Right atrium auricular region (tissue), 2 donors: ENCODE data around the gene RYR1. TPM values are rescaled to one million over a fixed set of nuclear protein-coding genes. Genes with fewer than 3 reads are reported as not detected.
"Not testable (repeated sequence)": the region's sequence is repeated elsewhere in the genome, so short reads cannot be mapped to it uniquely, and the experiment has no call there.

ENCODE experiments used
- DNase-seq: peaks from one replicate; pipeline ENCODE4 v3.0.0-alpha.2; 2019; ENCODE audit warnings: low spot score
- H3K27ac ChIP-seq, 2 donors: fragments of 200-600 bp; sonication (generic); 1 replicate in 1 of 2; 2 replicates in 1 of 2; pipeline ENCODE4 v1.5.1; 2016 to 2019
- H3K27me3 ChIP-seq, 2 donors: fragments of 200-600 bp; sonication (generic); one replicate each; pipeline versions ENCODE4 v1.5.1 to v1.6.0; 2017 to 2019
- H3K36me3 ChIP-seq: fragments of 200-600 bp; sonication (generic); one replicate; pipeline ENCODE4 v1.5.1; 2016
- H3K4me1 ChIP-seq, 2 donors: fragments of 200-600 bp; sonication (generic); one replicate each; pipeline versions ENCODE4 v1.5.1 to v1.6.0; 2017 to 2019
- H3K4me3 ChIP-seq, 2 donors: fragments of 200-600 bp; sonication (generic); 1 replicate in 1 of 2; 2 replicates in 1 of 2; pipeline ENCODE4 v1.5.1; 2017 to 2019; ENCODE audit warnings: mild to moderate bottlenecking in 1 of 2, moderate library complexity in 1 of 2
- H3K9me3 ChIP-seq, 2 donors: fragments of 200-600 bp; sonication (generic); one replicate each; pipeline ENCODE4 v1.5.1; 2019
- CTCF ChIP-seq, 2 donors: fragments of 200-600 bp; sonication (generic); IDR thresholded peaks; one replicate each; pipeline ENCODE4 v1.5.1; 2019; ENCODE audit warnings: antibody characterized with exemption in 2 of 2
- total RNA-seq, 2 donors: library from RNA; depleted of rRNA; stranded (reverse); fragments of >200 nt; gene quantifications; one replicate each; pipeline ENCODE4 v1.1.0, GENCODE V29; 2016

RYR1 gene
- total RNA-seq, 2 donors from 2014 or later, result 0.33 to 1.7 TPM

- no peaks in the 10 kb centered on the region for H3K4me1 ChIP-seq
- H3K36me3 ChIP-seq, result no peaks in the 10 kb centered on the region
- no peak overlapping the region for H3K27ac ChIP-seq
- H3K27me3 ChIP-seq, result no peaks in the 10 kb centered on the region
- no peak overlapping the region for H3K4me3 ChIP-seq
- no peaks in the 10 kb centered on the region for H3K9me3 ChIP-seq
- no peak for TF ChIP-seq CTCF (IDR thresholded peaks at IDR 0.05)
- DNase-seq, result no peak
These were observed 78.8 kb downstream of the RYR1 start for GRCh38 chr19:38512277-38512676.

- not testable (repeated sequence) for H3K4me3 ChIP-seq, H3K27me3 ChIP-seq, H3K36me3 ChIP-seq, H3K27ac ChIP-seq, H3K4me1 ChIP-seq, DNase-seq, H3K9me3 ChIP-seq
These were observed 79.7 kb downstream of the RYR1 start for GRCh38 chr19:38513156-38513555.

GRCh38 chr19:38513762-38514167 is 80.3 kb downstream of the RYR1 start:
- no peaks in the 10 kb centered on the region for H3K9me3 ChIP-seq
- H3K36me3 ChIP-seq, result no peaks in the 10 kb centered on the region
- no peak for DNase-seq
- TF ChIP-seq CTCF (IDR thresholded peaks at IDR 0.05), result no peak
- H3K27me3 ChIP-seq, result no peaks in the 10 kb centered on the region
- H3K27ac ChIP-seq, result no peak overlapping the region
- H3K4me1 ChIP-seq, result no peaks in the 10 kb centered on the region
- H3K4me3 ChIP-seq, result no peak overlapping the region

GRCh38 chr19:38514812-38515633 is 81.5 kb downstream of the RYR1 start:
- TF ChIP-seq CTCF (IDR thresholded peaks at IDR 0.05), result peak; percentile 87 to 93
- no peak overlapping the region for H3K27ac ChIP-seq

GRCh38 chr19:38515896-38516295 is 82.4 kb downstream of the RYR1 start:
- TF ChIP-seq CTCF (IDR thresholded peaks at IDR 0.05), result no peak
- DNase-seq, result no peak
- Histone ChIP-seq H3K27ac (no peak overlapping the region), H3K4me3 (no peak overlapping the region), H3K36me3 (no peaks in the 10 kb centered on the region), H3K9me3 (no peaks in the 10 kb centered on the region), H3K4me1 (no peaks in the 10 kb centered on the region), H3K27me3 (no peaks in the 10 kb centered on the region)

More at GRCh38 chr19:38514812-38515633, 81.5 kb downstream of the RYR1 start:
- no peaks in the 10 kb centered on the region for H3K4me1 ChIP-seq
- H3K9me3 ChIP-seq, result no peaks in the 10 kb centered on the region
- peak; percentile 71 for DNase-seq
- no peaks in the 10 kb centered on the region for H3K27me3 ChIP-seq
- H3K36me3 ChIP-seq, result no peaks in the 10 kb centered on the region
- no peak overlapping the region for H3K4me3 ChIP-seq

GRCh38 chr19:38516802-38517201 is 83.3 kb downstream of the RYR1 start:
- TF ChIP-seq CTCF (IDR thresholded peaks at IDR 0.05), result no peak
- no peaks in the 10 kb centered on the region for H3K4me1 ChIP-seq
- no peaks in the 10 kb centered on the region for H3K27me3 ChIP-seq
- no peaks in the 10 kb centered on the region for H3K9me3 ChIP-seq
- H3K4me3 ChIP-seq, result no peak overlapping the region
- H3K36me3 ChIP-seq, result no peaks in the 10 kb centered on the region
- H3K27ac ChIP-seq, result no peak overlapping the region
- no peak for DNase-seq
